Measurements from ENCODE around the gene LGALS3BP. TPM values are rescaled to one million over a fixed set of nuclear protein-coding genes. Genes with fewer than 3 reads are reported as not detected.

Gene LGALS3BP
- total and polyA plus RNA-seq, 12 donors, result 196 to 852 (median 545) TPM

- Histone ChIP-seq H3K4me3 (no peak overlapping the region), H3K9me3 (no peaks in the 10 kb centered on the region), H3K27me3 (peaks cover 0 to 51% (median 0%) of the 10 kb centered on the region in 7 donors), H3K36me3 (no peaks in the 10 kb centered on the region), H3K4me1 (peaks cover 28 to 65% (median 61%) of the 10 kb centered on the region in 9 donors), H3K27ac (peak overlapping the region; percentile 52 to 95 (median 90))
- WGBS, 2 donors, result 48 to 54% methylated on average over 2 of the region's 2 CpGs
- ATAC-seq (no peak), DNase-seq (no peak)
- intact Hi-C loops (cut with DNase I), result loop anchor here in 5 of 10 donors (2.0 to 10.0 kb wide), 4 partner anchors 22 to 372 kb away; partner anchors contain the start of gene ENGASE (in 1 of the 5)
- TF ChIP-seq, protein P1, sequence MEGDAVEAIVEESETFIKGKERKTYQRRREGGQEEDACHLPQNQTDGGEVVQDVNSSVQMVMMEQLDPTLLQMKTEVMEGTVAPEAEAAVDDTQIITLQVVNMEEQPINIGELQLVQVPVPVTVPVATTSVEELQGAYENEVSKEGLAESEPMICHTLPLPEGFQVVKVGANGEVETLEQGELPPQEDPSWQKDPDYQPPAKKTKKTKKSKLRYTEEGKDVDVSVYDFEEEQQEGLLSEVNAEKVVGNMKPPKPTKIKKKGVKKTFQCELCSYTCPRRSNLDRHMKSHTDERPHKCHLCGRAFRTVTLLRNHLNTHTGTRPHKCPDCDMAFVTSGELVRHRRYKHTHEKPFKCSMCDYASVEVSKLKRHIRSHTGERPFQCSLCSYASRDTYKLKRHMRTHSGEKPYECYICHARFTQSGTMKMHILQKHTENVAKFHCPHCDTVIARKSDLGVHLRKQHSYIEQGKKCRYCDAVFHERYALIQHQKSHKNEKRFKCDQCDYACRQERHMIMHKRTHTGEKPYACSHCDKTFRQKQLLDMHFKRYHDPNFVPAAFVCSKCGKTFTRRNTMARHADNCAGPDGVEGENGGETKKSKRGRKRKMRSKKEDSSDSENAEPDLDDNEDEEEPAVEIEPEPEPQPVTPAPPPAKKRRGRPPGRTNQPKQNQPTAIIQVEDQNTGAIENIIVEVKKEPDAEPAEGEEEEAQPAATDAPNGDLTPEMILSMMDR (IDR thresholded peaks at IDR 0.05), result no peak
Observed at GRCh38 chr17:79020631-79021301, 41.0 kb upstream of the LGALS3BP start.

GRCh38 chr17:79019632-79020584, 40.2 kb upstream of the LGALS3BP start:
- Histone ChIP-seq H3K9me3 (no peaks in the 10 kb centered on the region), H3K27me3 (peaks cover 0 to 42% (median 0%) of the 10 kb centered on the region in 7 donors), H3K4me1 (peaks cover 24 to 57% (median 52%) of the 10 kb centered on the region in 9 donors), H3K36me3 (no peaks in the 10 kb centered on the region), H3K4me3 (peak overlapping the region in 3 of 10 donors; percentile 2 to 20 (median 4)), H3K27ac (peak overlapping the region; percentile 52 to 95 (median 90))
- 17 to 19% methylated on average over 19 of the region's 19 CpGs for WGBS, 2 donors
- DNase-seq (peak; percentile 65 to 79), ATAC-seq (peak; percentile 9 to 60 (median 38))
- TF ChIP-seq, protein P1 (IDR thresholded peaks at IDR 0.05), result peak; percentile 53 to 85 (median 81)
- intact Hi-C loops (cut with DNase I), result loop anchor here in 6 of 10 donors (1.0 to 10.0 kb wide), 8 partner anchors 23 to 375 kb away; partner anchors contain the start of gene ENGASE (in 1 of the 6)

GRCh38 chr17:79019261-79019631, 39.5 kb upstream of the LGALS3BP start:
- TF ChIP-seq, protein P1 (IDR thresholded peaks at IDR 0.05), result no peak
- H3K9me3 ChIP-seq, result no peaks in the 10 kb centered on the region

DNA sequence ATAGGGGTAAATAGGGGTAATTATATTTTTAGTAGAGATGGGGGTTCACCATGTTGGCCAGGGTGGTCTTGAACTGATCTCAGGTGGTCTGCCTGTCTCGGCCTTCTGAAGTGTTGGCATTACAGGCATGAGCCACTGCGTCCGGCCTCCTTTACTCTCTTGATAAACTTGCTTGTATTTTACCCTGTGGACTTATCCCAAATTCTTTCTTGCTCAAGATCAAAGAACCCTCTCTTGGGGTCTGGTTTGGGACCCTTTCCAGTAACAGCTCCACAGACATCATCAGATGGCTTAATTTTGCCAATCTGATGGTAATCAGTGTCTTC, 38.6 kb upstream of the LGALS3BP start:
- H3K9me3 ChIP-seq, result no peaks in the 10 kb centered on the region
- no peaks in the 10 kb centered on the region for H3K36me3 ChIP-seq
- DNase-seq (no peak), ATAC-seq (no peak)
- intact Hi-C loops (cut with DNase I), result loop anchor here in 3 of 10 donors (5.0 to 10.0 kb wide), 3 partner anchors 59 to 376 kb away; no protein-coding TSS in a partner anchor
- TF ChIP-seq, protein P1 (IDR thresholded peaks at IDR 0.05), result no peak
- H3K27ac ChIP-seq, result no peak overlapping the region
- 92 to 94% methylated on average over 3 of the region's 3 CpGs for WGBS, 2 donors
- peaks cover 18 to 41% (median 38%) of the 10 kb centered on the region in 9 donors for H3K4me1 ChIP-seq
- peaks cover 0 to 26% (median 0%) of the 10 kb centered on the region in 7 donors for H3K27me3 ChIP-seq
- H3K4me3 ChIP-seq, result no peak overlapping the region

More at GRCh38 chr17:79019261-79019631, 39.5 kb upstream of the LGALS3BP start:
- Histone ChIP-seq H3K27ac (no peak overlapping the region), H3K4me3 (no peak overlapping the region), H3K4me1 (peaks cover 21 to 50% (median 47%) of the 10 kb centered on the region in 9 donors), H3K27me3 (peaks cover 0 to 36% (median 0%) of the 10 kb centered on the region in 7 donors), H3K36me3 (no peaks in the 10 kb centered on the region)
- intact Hi-C loops (cut with DNase I), result loop anchor here in 4 of 10 donors (1.0 to 10.0 kb wide), 4 partner anchors 58 to 376 kb away; no protein-coding TSS in a partner anchor
- DNase-seq, result no peak
- 81 to 82% methylated on average over 2 of the region's 2 CpGs for WGBS, 2 donors
- ATAC-seq, result no peak

Data from heart right ventricle (tissue), 16 donors.